ENCODE measurements around the gene SAMD13.

The SAMD13 gene

DNA sequence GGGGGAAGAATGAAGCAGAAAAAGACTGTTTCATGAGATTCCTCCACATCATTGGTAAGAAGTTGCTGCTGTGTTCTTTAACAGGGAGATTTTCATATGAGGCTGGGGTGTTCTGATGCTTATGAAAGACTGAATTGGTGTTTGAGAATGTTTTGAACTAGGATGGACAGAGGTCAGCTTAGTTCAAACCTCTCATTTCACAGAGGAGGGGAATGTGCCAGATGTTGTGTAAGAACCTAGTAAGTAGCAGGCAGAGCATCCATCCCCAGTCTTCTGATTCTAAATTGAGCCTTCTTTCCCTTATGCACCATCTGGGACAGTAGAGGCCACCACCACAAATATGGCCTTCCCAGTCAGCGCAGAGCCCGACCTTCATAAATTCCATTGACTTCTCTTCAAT, 43.7 kb downstream of the SAMD13 start:
- DNase-seq (ENCODE audit: low read depth) = no peak

DNA sequence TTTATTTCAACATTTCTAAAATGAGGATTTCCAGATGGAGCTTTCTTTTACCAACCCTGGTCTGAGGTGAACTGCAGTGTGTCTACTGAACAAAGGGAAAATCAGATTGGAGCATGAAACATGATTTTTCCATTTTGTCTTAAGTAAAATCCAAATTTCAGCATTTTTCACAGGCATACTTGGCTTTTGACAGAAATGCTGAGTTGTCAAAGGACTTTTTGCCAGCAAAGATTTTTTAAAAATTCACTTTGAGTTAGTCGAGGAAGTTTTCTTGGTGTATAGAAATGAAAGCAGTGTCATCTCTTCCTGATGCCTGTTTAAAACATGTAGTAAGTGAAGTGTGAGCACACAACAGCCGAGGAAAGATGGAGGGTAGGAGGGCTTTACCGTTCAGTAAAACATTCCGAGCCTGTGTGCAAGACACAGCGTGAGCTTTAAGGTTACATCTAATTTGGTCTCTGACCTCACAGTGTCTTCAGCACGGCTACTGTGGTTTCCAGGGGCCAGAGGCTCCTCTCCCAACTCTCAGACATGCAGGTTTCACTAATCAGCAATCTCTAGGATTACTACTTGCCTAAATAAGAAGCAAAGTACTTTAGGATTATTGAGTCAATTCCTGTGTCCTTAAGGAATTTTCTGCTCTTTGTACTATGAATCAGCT, 45.9 kb downstream of the SAMD13 start:
- DNase-seq (ENCODE audit: low read depth) = no peak

DNA sequence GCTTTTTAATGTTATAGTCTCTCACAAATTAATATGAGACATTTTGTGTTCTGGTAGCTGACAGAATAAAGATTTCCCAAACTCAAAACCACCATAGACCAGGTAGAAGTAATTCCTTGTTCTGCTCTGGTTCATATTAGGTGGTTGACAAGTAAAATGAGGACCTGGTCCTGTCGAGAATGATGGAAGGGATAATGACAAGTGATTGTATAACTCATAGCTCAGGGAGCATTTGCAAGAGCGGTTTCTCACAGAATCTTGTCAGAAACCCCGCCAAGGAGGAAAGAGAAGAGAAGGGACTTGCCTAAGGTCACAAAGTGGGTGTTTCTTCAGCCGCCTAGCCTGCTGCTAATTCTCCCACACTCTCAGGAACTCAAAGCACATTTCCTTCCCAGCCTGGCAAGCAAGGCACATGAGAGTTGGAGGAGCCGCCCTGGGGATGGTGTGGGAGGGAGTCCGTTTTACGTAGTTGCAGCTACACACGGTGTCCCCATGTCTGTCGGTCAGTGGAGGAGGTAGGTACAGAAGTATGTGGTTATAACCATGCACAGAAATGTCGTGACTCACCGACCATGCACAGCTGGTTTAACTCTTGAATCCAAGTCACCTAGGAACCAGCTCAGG, 46.5 kb downstream of the SAMD13 start:
- DNase-seq (ENCODE audit: low read depth) = no peak

DNA sequence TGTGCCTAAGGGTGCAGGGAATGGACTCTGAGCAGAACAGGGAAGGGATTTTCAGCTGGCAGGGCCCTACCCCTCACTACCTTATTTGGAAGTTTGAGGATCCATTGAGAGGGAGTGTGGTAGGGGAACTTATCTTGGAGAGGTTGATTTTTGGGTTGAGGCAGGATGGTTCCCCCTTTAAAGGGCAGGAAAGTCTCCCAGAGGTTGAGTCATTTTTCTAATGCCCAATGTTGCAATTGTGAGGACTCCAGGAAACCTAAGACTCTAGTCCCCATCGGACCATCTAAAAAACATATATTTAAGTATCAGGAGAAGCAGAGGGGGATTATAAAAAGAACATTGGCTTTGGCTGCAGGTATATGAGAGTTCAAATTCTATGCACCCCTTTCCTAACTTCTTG, 47.3 kb downstream of the SAMD13 start:
- no peak for DNase-seq (ENCODE audit: low read depth)

DNA sequence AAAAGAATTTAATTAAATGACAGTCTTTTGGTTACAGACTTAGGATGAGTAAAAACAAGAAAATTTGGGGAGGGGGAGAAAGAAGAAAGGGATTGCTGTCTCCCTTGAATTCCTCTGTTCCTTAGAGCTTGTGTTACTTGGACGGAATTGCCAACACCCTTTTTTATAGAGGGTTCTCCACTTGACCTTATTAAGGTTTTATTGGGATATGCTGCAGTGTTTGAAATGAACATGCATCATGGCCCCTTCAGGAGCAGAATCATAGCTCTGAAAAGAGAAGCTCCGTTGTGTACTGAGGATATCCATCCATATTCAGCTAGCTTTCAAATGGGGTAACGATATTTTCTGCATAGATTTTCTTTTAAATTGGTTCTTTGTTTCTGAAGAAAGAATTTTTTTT, 48.6 kb downstream of the SAMD13 start:
- no peak for DNase-seq (ENCODE audit: low read depth)

DNA sequence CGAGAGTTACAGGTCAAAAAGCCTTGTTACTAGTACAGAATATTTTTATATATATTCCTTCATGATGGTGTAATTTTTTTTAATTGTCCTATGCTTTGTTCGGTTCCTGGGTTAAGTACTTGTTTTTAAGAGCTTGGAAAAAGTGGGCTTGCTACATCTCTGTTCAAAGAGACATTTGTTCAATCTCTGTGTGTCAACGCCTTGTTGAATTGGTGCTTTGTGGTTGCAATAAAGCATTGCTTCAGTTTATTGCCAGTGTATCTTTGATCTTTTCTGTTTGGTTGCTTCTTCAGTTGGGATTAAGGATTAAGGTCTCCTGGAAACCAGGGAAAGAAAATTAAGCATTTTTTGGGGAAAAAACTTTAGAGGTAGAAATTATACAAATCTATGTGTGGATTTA, 49.0 kb downstream of the SAMD13 start:
- DNase-seq (ENCODE audit: low read depth) = no peak

DNA sequence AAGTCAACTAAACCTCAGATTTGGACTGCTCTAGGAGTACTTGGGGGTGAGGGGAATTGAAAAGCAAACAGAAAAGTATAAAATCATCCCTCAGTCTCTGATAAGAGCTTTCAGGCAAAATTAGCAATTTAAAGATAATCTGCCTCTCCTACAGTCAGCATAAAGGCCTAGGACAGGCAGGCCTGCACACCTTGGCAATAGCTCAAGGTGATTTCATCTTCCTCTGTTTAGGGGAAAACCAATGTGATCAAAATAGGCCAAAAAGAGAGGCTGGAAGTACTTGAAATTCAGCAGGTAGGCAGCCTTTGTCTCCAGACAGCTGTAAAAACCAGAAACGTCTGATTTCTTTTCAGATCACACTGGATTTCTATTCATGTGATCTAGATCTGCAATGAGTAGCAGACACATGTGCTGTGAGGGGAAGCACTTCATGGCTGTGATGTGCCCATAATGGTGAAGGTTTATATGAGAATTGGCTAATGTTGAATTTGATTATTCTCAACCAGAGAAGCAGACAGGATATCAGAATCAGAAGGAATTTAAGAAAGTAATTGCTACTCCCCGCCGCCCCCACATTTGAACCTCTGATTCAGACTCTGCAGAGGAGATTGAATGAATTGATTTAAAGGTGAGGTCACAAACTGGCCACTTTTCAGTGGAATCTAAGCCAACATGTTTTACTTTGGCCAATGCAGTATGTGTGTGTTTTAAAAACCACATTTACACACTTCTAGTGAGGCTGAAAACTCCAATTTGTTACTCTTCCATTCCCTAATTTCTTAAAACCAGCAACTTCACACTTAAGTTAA, 51.0 kb downstream of the SAMD13 start:
- no peak for DNase-seq (ENCODE audit: low read depth)

DNA sequence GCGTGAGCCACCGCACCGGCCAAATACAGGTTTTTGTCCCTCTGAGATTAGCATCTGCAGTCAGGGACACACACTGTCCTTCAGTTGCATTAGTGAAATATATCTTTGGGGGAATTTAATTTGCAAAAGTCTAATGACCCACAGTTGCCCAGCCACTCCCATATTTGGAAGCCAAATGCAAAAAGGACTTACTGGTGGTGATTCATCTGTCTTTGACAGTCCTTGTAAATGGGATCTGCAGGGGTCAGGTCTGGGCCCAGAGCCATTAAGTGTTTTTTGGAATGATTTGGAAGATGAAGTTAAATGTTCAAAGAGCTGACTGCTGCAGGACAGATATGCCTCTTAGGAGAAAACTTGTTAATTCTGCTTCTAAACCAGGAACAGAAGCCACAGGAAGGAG, 52.2 kb downstream of the SAMD13 start:
- peak; percentile 30 for DNase-seq (ENCODE audit: low read depth)

DNA sequence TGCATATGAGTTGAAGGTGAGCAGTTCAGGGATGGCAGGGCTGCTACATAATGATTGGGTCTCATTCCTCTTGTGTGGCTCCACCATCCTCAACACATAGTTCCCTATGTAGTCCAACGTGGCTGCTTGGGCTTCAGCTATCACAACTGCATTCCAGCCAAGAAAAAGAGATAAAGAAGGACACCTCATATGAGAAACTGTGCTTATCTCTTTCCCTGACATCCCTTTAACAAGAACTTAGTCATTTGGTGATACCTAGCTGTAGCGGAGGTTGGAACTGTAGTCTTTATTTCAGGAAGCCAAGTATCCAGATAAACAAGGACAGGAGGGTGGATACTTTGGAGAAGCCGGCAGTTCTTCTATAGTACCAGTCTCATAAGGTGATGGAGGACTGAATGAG, 54.0 kb downstream of the SAMD13 start:
- no peak for DNase-seq (ENCODE audit: low read depth)

DNA sequence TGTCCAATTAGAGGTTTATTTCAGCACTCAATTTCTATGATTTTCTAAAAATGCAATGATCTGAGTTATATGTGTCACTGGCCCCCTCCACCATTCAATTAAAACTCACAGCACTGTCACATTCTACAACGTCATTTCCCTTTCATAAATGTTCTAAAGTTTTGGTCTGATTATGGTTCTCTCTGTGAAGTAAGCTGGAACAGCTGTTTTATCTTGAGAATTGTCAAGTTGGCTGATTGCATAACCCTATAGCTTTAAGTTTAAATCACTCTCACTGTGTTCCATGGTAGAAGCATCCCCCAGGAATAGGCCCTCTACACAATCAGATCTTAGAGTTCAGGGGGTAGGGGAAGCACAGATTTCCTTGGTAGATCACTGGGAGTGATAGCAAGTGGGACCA, 55.4 kb downstream of the SAMD13 start:
- DNase-seq (ENCODE audit: low read depth) = no peak

DNA sequence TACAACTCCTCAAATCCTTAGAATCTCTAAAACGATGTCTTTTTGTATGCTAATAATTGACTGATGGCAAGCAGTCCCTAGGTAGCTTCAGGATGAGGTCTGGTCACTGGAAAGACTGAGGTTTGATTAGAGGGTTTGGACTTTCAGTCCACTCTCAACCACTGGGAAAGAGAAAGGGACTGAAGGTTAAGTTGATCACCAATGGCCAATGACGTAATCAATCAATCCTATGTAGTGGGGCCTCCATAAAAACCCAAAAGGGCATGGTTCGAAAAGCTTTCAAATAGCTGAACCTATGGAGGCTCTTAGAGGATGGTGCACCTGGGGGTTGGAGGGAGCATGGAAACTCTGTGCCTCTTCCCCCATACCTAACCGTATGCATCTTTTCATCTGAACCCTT, 57.2 kb downstream of the SAMD13 start:
- no peak for DNase-seq (ENCODE audit: low read depth)

DNA sequence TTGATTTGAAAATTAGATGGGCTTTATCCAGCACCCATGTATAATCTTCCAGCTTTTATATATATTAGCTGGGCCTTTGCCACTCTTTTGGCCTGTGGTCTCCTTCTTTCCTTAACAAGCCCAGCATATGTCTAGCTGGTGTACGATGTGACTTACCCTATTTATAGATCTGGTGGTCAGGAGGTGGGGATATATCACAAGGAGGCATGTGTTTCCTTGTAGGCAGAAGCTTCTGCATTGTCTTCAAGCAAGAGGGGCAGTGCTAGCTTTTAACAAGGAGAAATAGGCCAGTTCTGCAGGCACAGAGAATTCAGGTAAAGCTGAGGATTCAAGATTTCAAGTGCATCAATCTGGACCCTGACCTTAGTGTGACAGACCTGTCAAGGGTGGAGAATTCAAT, 58.8 kb downstream of the SAMD13 start:
- no peak for DNase-seq (ENCODE audit: low read depth)

DNA sequence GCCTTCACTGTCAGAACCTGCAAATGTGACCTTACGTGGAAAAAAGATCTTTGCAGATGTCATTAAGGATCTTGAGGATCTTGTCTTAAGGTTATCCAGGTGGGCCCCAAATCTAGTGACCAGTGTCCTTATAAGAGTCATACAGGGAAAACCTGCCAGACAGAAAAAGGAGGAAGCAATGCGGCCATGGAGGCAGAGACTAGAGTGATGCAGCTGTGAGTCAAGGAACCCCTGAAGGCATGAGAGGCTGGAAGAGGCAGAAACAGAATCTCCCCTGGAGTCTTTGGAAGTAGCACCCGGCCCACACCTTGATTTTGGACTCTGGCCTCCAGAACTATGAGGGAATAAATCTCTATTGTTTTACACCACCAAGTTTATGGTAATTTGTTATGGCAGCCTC, 60.3 kb downstream of the SAMD13 start:
- no peak for DNase-seq (ENCODE audit: low read depth)

DNA sequence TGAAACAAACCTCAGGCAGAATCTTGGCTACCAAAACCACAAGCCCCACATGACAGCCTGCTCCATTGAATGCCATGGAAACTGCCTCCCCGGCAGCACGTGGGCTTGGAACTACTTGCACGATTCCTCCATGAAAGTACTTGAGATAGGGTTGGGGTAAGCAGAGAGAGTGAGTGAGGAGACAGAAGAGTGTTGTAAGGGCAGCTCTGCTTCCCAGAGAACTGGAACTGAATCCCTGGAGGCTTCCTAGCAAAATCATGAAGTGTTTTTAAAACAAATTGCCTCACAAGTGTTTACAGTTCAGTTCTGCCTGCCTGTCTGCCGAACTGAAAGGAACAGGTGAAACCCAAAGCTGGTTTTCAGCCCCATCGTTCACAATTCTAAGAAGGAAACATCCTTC, 61.5 kb downstream of the SAMD13 start:
- no peak for DNase-seq (ENCODE audit: low read depth)

DNA sequence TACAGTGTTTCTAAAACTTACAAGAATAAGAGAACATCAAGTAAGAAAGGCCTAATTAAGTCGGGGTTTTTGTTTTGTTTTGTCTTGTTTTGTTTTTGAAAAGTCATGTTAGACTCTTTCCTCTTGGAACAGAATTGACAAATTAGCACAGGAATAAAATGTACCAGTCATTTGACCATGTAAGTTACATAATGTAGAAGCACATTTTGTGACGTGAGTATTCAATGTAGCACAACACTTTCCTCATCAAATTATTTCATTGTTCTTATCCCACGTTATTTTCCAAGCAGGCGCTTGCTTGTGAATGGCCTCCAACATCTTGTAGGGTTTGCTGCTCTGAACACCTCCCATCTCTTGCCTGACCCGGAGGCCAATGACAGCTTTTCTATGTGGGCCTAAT, 62.1 kb downstream of the SAMD13 start:
- no peak for DNase-seq (ENCODE audit: low read depth)

DNA sequence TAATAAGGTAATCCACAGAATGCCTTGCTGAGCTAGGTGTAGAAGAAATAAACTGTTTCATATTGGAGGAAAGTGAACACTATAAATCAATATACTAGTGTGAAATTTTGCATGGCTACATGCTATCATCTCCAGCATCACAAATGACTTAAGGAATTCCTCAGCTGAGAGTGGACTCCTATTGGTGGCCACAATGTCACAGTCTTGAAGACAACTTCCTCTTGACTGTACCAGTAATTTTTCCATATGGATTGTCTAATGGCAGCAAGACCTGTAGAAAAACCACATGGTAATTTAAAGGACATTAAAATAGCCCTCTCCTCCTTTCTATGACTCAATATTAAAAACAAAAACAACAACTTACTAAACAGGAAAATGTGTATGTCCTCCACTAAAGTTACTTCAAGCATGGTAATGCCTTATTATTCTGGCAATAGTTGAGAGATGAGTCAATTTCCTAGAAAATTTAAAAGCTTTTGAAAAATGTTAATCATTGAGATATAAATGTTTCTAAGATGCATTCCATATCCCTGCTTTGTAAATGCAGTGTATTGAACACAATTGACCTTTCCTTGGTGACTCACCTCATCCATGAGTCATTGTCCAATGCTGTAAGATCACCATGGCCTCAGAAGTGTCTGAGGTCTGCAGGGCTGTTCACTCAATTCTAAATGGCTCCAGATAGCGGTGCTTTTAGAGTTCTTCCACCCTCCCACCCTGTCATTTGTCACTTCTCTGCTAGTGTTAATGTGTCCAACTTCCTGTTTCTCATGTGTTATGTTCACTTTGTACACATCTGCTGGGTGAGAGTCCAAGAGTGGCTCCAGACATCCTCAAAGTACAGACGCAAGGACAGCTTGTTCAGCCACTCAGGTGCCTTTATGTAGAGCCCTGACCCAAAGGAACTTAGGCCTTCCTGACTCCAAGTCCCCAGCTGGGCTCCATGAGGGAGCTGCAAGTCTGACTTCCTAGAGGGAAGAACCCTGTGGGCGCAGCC, 64.0 kb downstream of the SAMD13 start:
- DNase-seq (ENCODE audit: low read depth) = peak; percentile 91

DNA sequence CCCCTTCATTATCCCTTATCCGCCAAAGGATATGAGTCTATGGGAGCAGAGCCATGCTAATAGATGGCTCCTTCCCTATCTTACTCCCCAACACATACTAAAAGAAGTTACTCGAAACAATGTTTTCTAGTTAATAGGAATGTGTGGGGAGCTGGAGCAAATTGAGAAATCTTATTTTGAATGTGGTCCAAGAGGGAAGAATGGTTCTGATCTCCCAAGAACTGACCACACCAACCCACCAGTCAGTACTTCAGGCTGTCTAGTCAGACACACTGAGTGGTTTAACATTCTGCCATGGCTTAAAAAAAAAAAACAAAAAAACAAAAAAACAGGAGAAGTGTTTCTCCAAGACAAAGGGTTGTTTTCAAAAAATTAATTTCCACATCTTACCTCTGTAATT, 65.3 kb downstream of the SAMD13 start:
- DNase-seq (ENCODE audit: low read depth) = no peak

DNA sequence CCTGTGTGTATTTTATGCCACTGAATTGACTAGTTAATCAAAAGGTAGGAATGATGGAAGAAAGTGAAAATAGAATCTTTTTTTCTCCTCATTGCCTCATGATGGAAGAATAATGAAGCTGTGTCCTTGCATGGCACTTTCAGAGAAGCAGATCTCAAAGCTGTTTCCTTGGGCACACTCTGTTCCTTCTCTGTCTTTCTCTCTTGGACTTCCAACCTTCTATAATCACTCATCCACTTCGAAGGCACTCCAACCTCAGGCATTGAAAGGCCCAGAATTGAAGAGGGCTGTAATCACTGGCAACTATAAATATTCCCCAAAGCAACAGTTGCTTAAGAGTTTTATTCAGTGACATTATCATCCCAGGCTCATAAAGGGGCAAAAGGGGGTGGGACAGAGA, 65.7 kb downstream of the SAMD13 start:
- no peak for DNase-seq (ENCODE audit: low read depth)

DNA sequence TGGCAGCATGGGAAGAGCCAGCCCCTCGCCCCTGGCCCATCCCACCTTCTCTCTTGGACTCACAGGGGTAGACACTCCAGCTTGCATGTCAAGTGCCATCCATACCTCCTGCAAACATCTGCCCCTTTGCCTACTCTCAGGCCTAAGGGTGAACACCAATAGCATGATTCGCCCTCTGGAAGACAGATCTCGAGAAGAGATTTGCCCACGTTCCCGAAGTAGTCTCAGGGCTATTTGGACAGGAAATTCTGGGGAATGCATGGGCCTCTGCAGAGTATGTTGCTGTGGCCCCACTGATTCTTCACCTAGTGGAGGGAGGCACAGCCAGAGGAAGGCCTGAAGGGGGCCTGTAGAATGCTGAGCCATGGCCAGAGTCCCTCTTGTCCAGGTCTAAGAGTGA, 66.9 kb downstream of the SAMD13 start:
- no peak for DNase-seq (ENCODE audit: low read depth)

DNA sequence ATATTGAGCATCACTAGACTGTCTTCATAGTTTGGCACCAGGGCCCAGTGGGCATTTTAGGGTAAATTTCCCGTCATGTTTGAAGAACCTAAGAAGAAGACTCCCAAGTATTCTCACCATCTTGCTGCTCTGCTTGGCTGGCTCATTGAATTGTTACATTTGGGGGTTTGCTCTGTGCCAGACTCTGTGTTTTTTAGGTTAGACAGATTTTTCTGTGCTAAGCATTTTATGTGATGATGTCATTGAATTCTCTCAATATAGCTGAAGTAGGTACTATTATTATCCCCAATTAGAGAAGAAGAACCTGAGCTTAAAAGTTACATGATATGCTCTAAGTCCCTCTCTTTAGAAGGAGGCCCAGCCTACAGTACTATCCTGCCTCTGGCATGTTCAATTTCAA, 68.8 kb downstream of the SAMD13 start:
- DNase-seq (ENCODE audit: low read depth) = no peak

DNA sequence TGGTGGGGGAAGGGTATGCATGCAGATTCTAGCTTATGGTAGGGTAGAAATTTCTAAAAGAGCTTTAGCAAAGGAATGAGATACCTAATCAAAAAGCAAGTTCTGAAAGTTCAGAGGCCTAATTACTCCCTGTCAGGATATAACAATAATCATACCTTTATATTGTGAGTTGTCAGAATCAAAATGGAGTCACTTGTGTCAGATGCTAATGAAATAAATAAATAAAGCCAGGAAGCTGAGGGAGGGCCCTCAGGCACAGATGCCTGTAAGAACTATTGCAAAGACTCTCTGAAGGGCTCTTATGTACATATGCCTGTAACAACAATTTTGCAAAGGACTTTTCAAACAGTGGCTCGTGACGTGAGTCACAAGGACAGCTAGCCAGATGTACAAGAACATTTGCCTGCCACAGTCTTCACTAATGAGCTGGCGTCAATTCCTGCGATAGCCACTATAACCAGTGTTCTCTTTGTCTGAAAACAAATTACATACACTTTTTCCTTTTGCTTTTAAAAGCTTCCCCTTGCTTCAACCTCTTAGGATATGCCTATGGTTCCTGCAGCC, 69.4 kb downstream of the SAMD13 start:
- DNase-seq (ENCODE audit: low read depth) = no peak

Measured in GM04504 (cell line).